IPS-NIHi11 (cell line): ENCODE measurements around the gene DNAJC24.
A peak's percentile ranks its signal among the peaks of the same experiment; 100 is the strongest.
"Not testable (repeated sequence)": the region's sequence is repeated elsewhere in the genome, so short reads cannot be mapped to it uniquely, and the experiment has no call there.

ENCODE experiments used
- DNase-seq: peaks from one replicate; pipeline ENCODE4 v3.0.0; 2012; ENCODE audit warnings: mixed read lengths, low spot score

The DNAJC24 gene, protein sequence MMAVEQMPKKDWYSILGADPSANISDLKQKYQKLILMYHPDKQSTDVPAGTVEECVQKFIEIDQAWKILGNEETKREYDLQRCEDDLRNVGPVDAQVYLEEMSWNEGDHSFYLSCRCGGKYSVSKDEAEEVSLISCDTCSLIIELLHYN

DNA sequence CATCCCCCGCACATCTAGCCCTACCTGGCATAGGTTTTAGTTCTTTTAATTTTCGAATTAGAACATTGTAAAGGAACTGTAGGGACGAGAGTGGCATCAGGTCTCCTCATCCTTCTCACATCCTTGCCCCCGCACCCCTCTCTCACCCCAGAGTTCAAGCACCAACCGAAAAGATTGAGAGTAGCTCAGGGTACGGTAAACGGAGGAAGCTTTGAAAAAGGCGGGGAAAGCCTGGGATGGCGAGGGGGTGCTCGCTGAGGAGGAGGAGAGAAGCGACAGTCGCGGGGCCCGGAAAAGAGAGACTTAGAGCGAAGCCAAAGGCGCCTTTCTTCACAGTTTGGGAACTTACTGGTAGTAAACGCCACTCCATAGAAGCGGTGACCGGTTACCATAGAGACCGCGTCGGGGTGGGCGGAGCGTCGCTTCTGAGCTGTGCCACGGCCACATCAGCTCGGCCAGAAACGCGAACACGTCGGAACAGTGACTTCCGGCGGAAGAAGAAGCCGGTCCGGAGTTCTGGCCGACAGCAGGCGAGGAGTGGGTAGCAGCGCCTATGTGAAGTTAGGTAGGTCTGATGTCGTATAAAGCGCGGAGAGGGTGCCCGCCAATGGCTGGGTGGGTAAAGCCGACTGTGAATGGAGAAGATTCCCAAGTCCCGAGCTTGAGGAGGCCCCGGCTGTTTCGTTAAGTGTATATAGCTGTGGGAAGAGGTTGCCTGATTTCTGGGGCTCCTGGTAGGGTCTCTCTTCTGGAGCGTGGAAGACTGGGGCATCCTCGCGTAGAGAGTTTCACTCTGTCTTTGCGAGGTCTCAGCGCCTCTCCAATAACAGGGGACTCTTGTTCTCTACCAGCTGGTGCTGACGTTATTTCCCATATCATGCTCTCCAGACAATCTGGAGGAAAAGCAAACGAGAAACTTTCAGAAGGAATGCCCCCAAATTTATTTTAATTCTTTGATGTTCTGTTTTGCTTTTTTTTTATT lies at the start of gene DNAJC24, which contains the start of gene DCDC1:
Gene DNAJC24, plus strand, starts transcription at position 513 of the 982 bp plus-strand sequence. CDS start 889 bp downstream, outside the sequence.
Gene DCDC1, minus strand, starts transcription at position 392 of the 982 bp plus-strand sequence. CDS start 41,459 bp downstream, outside the sequence.
- DNase-seq = peak; percentile 90

- DNase-seq = not testable (repeated sequence)
Observed at GRCh38 chr11:31321494-31321893, 48.2 kb upstream of the DNAJC24 start.

GRCh38 chr11:31323145-31323544 lies 46.5 kb upstream of the DNAJC24 start:
- DNase-seq = no peak

GRCh38 chr11:31325160-31325559 lies 44.5 kb upstream of the DNAJC24 start:
- no peak for DNase-seq

GRCh38 chr11:31326470-31327148 lies 43.1 kb upstream of the DNAJC24 start:
- no peak for DNase-seq

- DNase-seq = no peak
Observed at GRCh38 chr11:31327417-31327816, 42.2 kb upstream of the DNAJC24 start.

GRCh38 chr11:31328697-31329096 lies 41.0 kb upstream of the DNAJC24 start:
- DNase-seq = no peak

DNA sequence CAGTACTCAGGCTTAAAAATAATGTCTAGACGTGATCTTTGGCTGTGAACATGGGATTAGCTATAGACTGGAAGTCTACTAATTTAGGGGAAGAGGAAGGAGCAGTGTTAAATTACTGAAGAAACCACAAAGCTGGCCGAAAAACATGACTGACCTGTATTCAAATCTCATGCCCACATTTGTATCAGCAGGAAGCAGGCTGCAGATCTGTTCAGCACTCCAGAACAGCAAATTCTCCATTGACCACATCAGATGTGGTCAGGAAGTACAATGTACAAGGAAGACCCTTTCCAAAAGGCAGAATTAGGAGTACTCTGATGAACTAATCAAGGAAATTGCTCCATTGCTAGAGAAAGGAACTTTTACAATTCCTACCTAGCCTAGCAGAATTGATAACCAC lies 31.9 kb upstream of the DNAJC24 start:
- DNase-seq = no peak

GRCh38 chr11:31340903-31341572 lies 28.6 kb upstream of the DNAJC24 start:
- DNase-seq = peak; percentile 59

DNA sequence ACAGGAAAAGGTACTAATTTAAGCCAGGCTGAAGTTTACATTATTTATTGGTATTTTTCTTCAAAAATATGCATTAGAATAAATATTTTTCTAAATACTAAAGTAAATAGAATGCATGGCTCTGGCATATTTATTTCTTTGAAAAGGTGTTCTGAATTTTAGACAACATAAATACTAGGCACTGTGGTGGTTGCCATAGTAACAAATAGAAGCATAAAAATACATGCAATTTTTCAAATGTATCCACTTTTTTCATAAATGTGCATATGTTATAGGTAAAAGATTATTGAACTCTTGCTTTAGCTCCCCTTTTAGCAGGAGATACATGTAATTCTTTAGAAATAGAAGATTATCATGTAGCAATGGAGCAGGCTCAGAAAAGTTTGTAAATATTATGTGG lies 18.5 kb upstream of the DNAJC24 start:
- no peak for DNase-seq

DNA sequence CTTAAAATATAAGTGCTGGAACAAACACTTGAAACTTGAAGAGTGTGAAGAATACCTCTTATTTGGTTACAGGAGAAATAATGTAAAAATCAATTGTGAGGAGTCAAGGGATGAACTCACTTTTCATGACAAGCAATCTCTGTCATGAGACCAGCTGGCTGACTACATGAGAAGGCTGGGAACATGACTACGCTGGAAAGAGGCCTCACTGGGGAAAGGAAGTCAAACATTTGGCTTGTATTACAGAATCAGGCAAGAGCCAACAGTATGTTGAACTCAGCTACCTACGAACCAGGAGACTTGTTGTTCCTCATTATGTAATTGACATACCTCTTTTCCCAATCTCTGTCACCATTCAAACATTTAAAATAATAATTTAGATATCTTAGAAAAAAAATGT lies 14.5 kb upstream of the DNAJC24 start:
- DNase-seq = no peak

DNA sequence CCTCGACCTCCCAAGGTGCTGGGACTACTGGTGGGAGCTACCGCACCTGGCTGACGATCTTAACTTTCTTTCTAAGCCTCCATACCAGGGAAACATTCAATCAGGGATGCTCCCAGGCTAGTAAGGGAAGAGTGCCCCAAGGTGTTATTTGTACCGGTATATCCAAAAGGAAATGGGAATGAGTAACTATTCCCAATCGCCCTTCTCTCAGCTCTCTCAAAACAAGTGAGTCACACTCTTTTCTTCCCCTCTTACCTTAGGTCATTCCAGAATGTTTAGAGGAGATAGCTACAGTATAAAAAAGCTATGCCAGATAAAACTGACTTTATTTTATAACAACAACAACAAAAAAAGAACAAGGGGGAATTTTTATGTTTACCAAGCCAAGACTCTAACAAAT lies 13.8 kb upstream of the DNAJC24 start:
- no peak for DNase-seq

- DNase-seq = no peak
Observed at GRCh38 chr11:31361743-31362142, 7.9 kb upstream of the DNAJC24 start.

- DNase-seq = no peak
Observed at GRCh38 chr11:31366795-31367194, 2.9 kb upstream of the DNAJC24 start.

GRCh38 chr11:31375879-31376278 lies 6.2 kb downstream of the DNAJC24 start:
- DNase-seq = no peak

- no peak for DNase-seq
Observed at GRCh38 chr11:31383116-31383515, 13.5 kb downstream of the DNAJC24 start.

DNA sequence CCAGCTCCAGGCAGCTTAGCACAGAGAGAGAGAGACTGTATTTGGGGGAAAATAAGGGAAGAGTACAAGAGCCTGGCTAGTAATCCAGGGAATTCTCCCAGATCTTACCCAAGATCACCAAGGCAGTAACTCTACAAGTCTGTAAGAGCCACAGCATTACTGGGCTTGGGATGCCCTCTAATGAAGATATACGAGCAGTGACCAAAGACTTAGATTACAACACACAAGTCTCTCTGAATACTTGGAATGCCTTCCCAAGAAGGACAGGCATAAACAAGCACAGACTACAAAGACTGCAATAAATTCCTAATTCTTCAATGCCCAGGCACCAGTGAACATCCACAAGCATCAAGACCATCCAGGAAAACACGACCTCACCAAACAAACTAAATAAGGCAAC lies 17.7 kb downstream of the DNAJC24 start:
- no peak for DNase-seq

DNA sequence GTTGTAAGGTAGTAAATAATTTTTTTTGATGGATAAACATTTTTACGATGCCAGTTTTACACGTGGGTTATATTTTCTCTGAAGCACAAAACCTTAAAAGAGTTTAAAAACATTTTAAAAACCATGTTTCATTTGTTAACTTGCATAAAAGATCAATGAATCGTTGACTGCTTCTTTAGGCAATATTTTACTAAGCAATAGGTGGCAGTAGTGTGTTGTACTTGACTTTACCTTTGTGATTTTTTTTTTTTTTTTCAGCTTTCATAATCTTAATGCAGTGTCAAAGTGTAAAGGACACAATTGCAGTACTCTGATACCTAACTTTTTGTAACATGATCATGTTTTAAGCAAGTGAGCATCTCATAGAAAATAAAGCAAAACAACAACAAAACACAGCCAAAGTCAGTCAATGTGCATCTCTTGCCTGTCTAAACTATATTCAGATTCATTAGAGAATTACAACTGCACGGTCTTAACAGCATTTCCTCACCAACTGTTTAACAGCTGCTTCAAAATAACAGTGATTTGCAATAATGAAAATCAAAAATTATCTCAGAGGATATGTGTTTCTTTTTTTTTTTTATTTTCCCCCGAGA lies 27.7 kb downstream of the DNAJC24 start:
- peak; percentile 16 for DNase-seq

- DNase-seq = no peak
Observed at GRCh38 chr11:31404614-31405013, 35.0 kb downstream of the DNAJC24 start.

- DNase-seq = no peak
Observed at GRCh38 chr11:31408201-31408600, 38.5 kb downstream of the DNAJC24 start.

GRCh38 chr11:31412946-31413345 lies 43.3 kb downstream of the DNAJC24 start:
- no peak for DNase-seq

DNA sequence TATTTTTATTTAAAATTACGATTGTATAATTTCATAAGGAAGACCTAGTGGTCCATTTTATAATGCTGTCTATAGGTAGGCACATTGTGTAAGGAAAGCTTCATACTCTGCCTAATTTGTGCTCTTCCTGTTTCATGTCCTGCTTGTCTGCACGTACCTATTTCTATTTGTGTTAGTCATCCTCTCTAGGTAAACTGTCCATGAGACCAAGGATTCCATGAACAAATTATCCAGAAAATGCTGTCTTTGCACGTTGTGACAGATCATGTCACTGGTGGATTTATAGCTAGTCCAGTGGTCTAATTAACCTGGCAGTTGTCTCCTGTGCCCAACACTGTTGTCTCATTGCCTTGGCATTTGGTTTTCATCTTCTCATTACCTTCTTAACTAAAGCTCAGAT lies 44.7 kb downstream of the DNAJC24 start:
- no peak for DNase-seq
